Measurements from ENCODE around the gene MAEL. TPM values are rescaled to one million over a fixed set of nuclear protein-coding genes. Genes with fewer than 3 reads are reported as not detected.

MAEL gene
- polyA plus RNA-seq, 1 of the 3 experiments (the other 2 are of a cell fraction) = not detected

DNA sequence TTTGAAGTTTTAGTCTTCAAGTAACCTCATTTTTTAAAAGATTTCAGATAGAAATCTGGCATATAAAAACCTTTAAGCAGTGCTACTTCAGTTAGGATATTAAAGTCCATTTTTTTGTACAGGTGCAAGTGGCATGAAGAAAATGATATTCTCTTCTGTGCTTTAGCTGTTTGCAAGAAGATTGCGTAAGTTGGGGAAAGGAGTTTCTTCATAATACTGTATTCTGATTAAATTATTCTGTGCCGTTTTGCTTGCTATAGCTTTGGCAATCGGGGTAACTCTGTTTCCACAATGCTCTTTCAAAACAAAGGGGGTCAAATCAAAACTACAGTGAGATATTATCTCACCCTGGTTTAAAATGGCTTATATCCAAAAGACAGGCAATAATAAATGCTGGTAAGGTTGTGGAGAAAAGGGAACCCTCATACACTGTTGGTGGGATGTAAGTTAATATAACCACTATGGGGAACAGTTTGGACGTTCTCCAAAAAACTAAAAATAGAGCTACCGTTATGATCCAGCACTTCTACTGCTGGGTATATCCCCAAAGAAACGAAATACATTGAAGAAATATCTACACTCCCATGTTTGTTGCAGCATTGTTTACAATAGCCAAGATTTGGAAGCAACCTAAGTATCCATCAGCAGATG, 27.1 kb downstream of the MAEL start:
- CTCF ChIA-PET = interaction anchor here (1.3 kb wide), 1 partner anchor 13 kb away, joined by 4 read pairs; no protein-coding TSS in a partner anchor

DNA sequence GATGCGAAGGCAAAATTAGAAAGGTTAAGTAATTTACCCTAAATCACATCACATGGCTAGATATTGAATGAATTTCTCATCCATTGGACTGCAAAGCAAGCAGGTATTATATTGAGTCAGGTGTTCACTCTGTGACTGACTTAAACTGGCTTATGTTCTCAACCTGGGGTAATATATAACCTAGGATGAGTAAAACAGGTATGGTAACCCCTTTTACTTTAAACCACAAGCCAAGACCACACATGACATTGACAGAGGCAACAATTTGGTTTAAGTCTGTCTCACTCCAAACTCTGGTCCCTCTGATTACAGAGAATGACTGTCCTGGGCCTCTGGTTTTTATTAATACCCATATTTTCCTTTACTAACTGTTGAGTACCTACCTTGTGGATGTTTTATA, 33.3 kb downstream of the MAEL start:
- ChIA-PET CTCF (interaction anchor here (1.1 kb wide), 1 partner anchor 40 kb away, joined by 3 read pairs; no protein-coding TSS in a partner anchor), POLR2A (no interaction called here)
- H3K79me2 ChIP-seq (ENCODE audit: insufficient read depth) = no peaks in the 10 kb centered on the region
- no peaks in the 10 kb centered on the region for H4K20me1 ChIP-seq (ENCODE audit: insufficient read depth)
- H2AFZ ChIP-seq (ENCODE audit: low read depth) = no peak overlapping the region
- H3K4me3 ChIP-seq (ENCODE audit: low read depth in 2 of 2, low read length in 1 of 2) = no peak overlapping the region
- H3K4me2 ChIP-seq = no peak overlapping the region
- H3K27ac ChIP-seq (ENCODE audit: low read depth in 2 of 2, low read length in 1 of 2) = no peak overlapping the region
- H3K4me1 ChIP-seq (ENCODE audit: control insufficient read depth in 1 of 2, insufficient read depth in 2 of 2, low read depth in 1 of 2, low read length in 1 of 2) = no peaks in the 10 kb centered on the region
- 10% methylated on average over 1 of the region's 1 CpG for WGBS (ENCODE audit: low lambda C conversion rate)
- H3K9me3 ChIP-seq = no peaks in the 10 kb centered on the region
- no peak for DNase-seq
- TF ChIP-seq, protein P1, sequence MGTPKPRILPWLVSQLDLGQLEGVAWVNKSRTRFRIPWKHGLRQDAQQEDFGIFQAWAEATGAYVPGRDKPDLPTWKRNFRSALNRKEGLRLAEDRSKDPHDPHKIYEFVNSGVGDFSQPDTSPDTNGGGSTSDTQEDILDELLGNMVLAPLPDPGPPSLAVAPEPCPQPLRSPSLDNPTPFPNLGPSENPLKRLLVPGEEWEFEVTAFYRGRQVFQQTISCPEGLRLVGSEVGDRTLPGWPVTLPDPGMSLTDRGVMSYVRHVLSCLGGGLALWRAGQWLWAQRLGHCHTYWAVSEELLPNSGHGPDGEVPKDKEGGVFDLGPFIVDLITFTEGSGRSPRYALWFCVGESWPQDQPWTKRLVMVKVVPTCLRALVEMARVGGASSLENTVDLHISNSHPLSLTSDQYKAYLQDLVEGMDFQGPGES (IDR thresholded peaks at IDR 0.05; ENCODE audit: low read depth, low read length) = no peak
- TF ChIP-seq, protein P2, sequence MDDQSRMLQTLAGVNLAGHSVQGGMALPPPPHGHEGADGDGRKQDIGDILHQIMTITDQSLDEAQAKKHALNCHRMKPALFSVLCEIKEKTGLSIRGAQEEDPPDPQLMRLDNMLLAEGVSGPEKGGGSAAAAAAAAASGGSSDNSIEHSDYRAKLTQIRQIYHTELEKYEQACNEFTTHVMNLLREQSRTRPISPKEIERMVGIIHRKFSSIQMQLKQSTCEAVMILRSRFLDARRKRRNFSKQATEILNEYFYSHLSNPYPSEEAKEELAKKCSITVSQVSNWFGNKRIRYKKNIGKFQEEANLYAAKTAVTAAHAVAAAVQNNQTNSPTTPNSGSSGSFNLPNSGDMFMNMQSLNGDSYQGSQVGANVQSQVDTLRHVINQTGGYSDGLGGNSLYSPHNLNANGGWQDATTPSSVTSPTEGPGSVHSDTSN (IDR thresholded peaks at IDR 0.05) = no peak
- TF ChIP-seq MEF2A (IDR thresholded peaks at IDR 0.05; ENCODE audit: borderline replicate concordance, low read depth) = no peak
- TF ChIP-seq FOXM1 (IDR thresholded peaks at IDR 0.05; ENCODE audit: low read depth) = no peak
- no peak for TF ChIP-seq POLR2AphosphoS5 (IDR thresholded peaks at IDR 0.05; ENCODE audit: low read depth, low read length)
- TF ChIP-seq NRF1 (IDR thresholded peaks at IDR 0.05; ENCODE audit: low read depth, low read length) = no peak
- TF ChIP-seq, protein P3, sequence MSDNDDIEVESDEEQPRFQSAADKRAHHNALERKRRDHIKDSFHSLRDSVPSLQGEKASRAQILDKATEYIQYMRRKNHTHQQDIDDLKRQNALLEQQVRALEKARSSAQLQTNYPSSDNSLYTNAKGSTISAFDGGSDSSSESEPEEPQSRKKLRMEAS (IDR thresholded peaks at IDR 0.05; ENCODE audit: low read depth) = no peak
- no peak for TF ChIP-seq CHD2 (IDR thresholded peaks at IDR 0.05; ENCODE audit: low read length, partially characterized antibody)
- TF ChIP-seq EZH2phosphoT487 (IDR thresholded peaks at IDR 0.05; ENCODE audit: borderline replicate concordance, low read depth) = no peak
- TF ChIP-seq SMC3 (IDR thresholded peaks at IDR 0.05; ENCODE audit: low read depth, low read length) = no peak
- no peak for TF ChIP-seq GABPA (IDR thresholded peaks at IDR 0.05; ENCODE audit: low read depth)
- TF ChIP-seq FOSL2 (IDR thresholded peaks at IDR 0.05; ENCODE audit: borderline replicate concordance, low read depth) = no peak
- TF ChIP-seq JUND (IDR thresholded peaks at IDR 0.05) = no peak
- no peak for TF ChIP-seq GATA2 (CRISPR knock-in tag; IDR thresholded peaks at IDR 0.05)
- TF ChIP-seq, protein P4, sequence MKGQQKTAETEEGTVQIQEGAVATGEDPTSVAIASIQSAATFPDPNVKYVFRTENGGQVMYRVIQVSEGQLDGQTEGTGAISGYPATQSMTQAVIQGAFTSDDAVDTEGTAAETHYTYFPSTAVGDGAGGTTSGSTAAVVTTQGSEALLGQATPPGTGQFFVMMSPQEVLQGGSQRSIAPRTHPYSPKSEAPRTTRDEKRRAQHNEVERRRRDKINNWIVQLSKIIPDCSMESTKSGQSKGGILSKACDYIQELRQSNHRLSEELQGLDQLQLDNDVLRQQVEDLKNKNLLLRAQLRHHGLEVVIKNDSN (IDR thresholded peaks at IDR 0.05; ENCODE audit: borderline replicate concordance, low read depth) = no peak
- TF ChIP-seq MXI1 (IDR thresholded peaks at IDR 0.05; ENCODE audit: low read depth, low read length) = no peak
- no peak for TF ChIP-seq SIN3A (IDR thresholded peaks at IDR 0.05; ENCODE audit: borderline replicate concordance, low read depth, low read length)
- TF ChIP-seq, protein P5, sequence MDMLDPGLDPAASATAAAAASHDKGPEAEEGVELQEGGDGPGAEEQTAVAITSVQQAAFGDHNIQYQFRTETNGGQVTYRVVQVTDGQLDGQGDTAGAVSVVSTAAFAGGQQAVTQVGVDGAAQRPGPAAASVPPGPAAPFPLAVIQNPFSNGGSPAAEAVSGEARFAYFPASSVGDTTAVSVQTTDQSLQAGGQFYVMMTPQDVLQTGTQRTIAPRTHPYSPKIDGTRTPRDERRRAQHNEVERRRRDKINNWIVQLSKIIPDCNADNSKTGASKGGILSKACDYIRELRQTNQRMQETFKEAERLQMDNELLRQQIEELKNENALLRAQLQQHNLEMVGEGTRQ (IDR thresholded peaks at IDR 0.05; ENCODE audit: borderline replicate concordance, low read depth, low read length) = no peak
- TF ChIP-seq, protein P6, sequence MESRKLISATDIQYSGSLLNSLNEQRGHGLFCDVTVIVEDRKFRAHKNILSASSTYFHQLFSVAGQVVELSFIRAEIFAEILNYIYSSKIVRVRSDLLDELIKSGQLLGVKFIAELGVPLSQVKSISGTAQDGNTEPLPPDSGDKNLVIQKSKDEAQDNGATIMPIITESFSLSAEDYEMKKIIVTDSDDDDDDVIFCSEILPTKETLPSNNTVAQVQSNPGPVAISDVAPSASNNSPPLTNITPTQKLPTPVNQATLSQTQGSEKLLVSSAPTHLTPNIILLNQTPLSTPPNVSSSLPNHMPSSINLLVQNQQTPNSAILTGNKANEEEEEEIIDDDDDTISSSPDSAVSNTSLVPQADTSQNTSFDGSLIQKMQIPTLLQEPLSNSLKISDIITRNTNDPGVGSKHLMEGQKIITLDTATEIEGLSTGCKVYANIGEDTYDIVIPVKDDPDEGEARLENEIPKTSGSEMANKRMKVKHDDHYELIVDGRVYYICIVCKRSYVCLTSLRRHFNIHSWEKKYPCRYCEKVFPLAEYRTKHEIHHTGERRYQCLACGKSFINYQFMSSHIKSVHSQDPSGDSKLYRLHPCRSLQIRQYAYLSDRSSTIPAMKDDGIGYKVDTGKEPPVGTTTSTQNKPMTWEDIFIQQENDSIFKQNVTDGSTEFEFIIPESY (IDR thresholded peaks at IDR 0.05; ENCODE audit: borderline replicate concordance, low read depth) = no peak
- H3K9me2 ChIP-seq = no peaks in the 10 kb centered on the region
- no peaks in the 10 kb centered on the region for H3F3A ChIP-seq (replicated peaks; ENCODE audit: insufficient read depth)
- H3K36me3 ChIP-seq (replicated peaks in 1 of 2; ENCODE audit: control insufficient read depth in 1 of 2, insufficient read depth in 2 of 2, low read length in 1 of 2) = no peaks in the 10 kb centered on the region
- H3K9ac ChIP-seq = no peak overlapping the region
- H3K27me3 ChIP-seq (ENCODE audit: insufficient read depth) = no peaks in the 10 kb centered on the region

More for the DNA sequence above, 27.1 kb downstream of the MAEL start:
- Histone ChIP-seq H3K27me3 (ENCODE audit: insufficient read depth) (no peaks in the 10 kb centered on the region), H3K4me3 (ENCODE audit: low read depth in 2 of 2, low read length in 1 of 2) (no peak overlapping the region), H4K20me1 (ENCODE audit: insufficient read depth) (no peaks in the 10 kb centered on the region), H3K9me2 (no peaks in the 10 kb centered on the region), H2AFZ (ENCODE audit: low read depth) (no peak overlapping the region), H3K4me1 (ENCODE audit: control insufficient read depth in 1 of 2, insufficient read depth in 2 of 2, low read depth in 1 of 2, low read length in 1 of 2) (no peaks in the 10 kb centered on the region), H3K36me3 (replicated peaks in 1 of 2; ENCODE audit: control insufficient read depth in 1 of 2, insufficient read depth in 2 of 2, low read length in 1 of 2) (no peaks in the 10 kb centered on the region), H3K4me2 (no peak overlapping the region), H3K27ac (ENCODE audit: low read depth in 2 of 2, low read length in 1 of 2) (no peak overlapping the region), H3K79me2 (ENCODE audit: insufficient read depth) (no peaks in the 10 kb centered on the region), H3K9ac (no peak overlapping the region), H3K9me3 (no peaks in the 10 kb centered on the region), H3F3A (replicated peaks; ENCODE audit: insufficient read depth) (no peaks in the 10 kb centered on the region)
- no peak for DNase-seq
- 9% methylated on average over 6 of the region's 6 CpGs for WGBS (ENCODE audit: low lambda C conversion rate)
- POLR2A ChIA-PET = no interaction called here
- TF ChIP-seq RFX5 (IDR thresholded peaks at IDR 0.05; ENCODE audit: low read length) = no peak

Data from SK-N-SH (cell line).